Erythroblast (primary cell): ENCODE measurements around the gene ERMN.

ENCODE experiments used
- DNase-seq, 2 experiments: peaks; one replicate each; lab custom pipeline; 2025; lab: John Stamatoyannopoulos, UW
- GATA1 ChIP-seq: IDR thresholded peaks from 2 replicates; pipeline ENCODE4 v1.6.1; 2011; ENCODE audit warnings: low read depth, mild to moderate bottlenecking, control low read depth, low read length, moderate library complexity
- POLR2A ChIP-seq: IDR thresholded peaks from 2 replicates; pipeline ENCODE4 v1.6.1; 2011; ENCODE audit warnings: mild to moderate bottlenecking, low read length

ERMN gene

DNA sequence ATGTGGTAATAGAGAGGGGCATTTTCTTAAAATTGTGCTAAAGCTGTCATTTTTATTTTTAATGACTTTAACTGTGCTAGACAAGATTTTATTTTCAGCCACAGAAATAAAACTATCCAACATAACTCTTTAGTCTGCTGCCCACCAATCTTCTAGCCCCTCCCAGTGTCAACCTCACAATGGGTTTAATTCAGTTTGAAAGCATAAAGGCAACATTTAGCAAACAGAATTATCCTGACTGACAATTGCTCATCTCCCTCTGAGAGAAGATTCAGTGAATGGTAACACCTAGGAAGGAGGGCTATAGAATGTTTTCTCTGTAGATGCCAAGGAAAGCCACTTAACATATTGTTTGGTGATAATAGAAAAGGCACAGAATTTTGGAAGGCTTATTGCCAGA, 5.2 kb downstream of the ERMN start:
- no peak for DNase-seq
- TF ChIP-seq GATA1 (no peak), POLR2A (no peak)

GRCh38 chr2:157319795-157320194, 5.8 kb downstream of the ERMN start:
- DNase-seq, result no peak
- TF ChIP-seq POLR2A (no peak), GATA1 (no peak)

DNA sequence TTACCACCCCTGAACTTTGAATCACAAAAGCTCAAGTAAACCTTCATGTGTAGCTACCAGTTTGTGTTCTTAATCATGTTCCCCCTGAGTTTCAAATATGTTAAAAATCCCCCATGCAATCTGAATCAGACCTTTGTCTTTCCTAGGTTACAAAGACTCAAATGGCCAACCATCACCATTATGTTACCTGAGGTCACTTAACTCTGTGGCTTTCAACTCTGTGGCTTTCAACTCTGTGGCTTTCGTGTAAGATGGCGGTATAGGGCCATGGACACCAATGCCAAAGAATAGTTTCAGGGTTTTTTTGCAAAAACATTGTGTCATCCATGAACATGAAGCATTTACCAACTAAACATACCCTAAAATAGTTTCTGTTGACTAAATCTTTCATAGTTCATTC, 6.7 kb downstream of the ERMN start:
- DNase-seq, result no peak
- TF ChIP-seq GATA1 (no peak), POLR2A (no peak)

GRCh38 chr2:157315901-157316300, 9.7 kb downstream of the ERMN start:
- TF ChIP-seq POLR2A (no peak), GATA1 (no peak)
- no peak for DNase-seq

- TF ChIP-seq POLR2A, result no peak
- no peak for TF ChIP-seq GATA1
- no peak for DNase-seq
Measured at GRCh38 chr2:157312866-157313486, 12.6 kb downstream of the ERMN start.

- TF ChIP-seq GATA1 (no peak), POLR2A (no peak)
- no peak for DNase-seq
Measured at GRCh38 chr2:157311706-157312105, 13.9 kb downstream of the ERMN start.

DNA sequence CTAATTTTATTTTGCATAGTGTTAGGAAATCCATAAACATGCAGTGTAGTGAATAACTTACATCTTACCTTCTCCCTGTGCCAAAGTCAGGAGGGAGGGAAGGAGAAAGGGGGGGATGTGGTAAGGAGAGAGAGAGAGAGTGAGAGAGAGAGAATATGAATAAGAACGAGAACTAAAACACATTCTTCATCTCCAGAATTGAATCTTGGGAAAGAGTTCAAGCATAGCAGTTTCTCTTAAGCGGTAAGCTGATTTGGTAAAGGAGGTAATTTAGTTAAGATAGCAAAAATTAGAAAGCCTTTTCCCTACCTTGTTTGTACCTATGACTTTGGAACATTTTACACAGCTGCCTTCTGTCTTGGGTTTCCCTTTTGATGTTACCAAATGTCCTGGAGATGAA, 15.7 kb downstream of the ERMN start:
- TF ChIP-seq POLR2A, result no peak
- TF ChIP-seq GATA1, result no peak

GRCh38 chr2:157307021-157307420, 18.6 kb downstream of the ERMN start:
- no peak for DNase-seq
- TF ChIP-seq GATA1 (no peak), POLR2A (no peak)

More for the DNA sequence above, 15.7 kb downstream of the ERMN start:
- DNase-seq, result no peak

DNA sequence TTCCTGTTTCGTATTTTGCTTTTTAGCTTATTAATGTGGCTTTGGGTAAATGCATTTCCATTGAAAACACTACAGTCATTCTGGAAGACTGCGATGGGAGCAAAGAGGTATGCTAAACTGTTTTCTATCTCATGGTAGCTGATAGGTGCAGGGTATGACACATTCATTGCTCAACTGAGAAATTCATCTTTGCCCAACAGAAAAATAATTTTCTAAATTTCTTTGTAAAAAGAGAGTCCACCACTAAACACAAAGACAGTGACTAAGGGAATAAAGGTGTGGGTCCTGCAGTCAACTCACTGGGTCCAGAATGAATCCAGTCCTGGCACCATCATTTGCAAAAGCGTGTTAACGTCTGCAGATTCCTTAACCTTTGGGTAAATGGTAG, 19.9 kb downstream of the ERMN start:
- DNase-seq, result no peak
- TF ChIP-seq GATA1, result no peak

- TF ChIP-seq GATA1 (no peak), POLR2A (no peak)
Measured at GRCh38 chr2:157304811-157305722, 20.6 kb downstream of the ERMN start.

DNA sequence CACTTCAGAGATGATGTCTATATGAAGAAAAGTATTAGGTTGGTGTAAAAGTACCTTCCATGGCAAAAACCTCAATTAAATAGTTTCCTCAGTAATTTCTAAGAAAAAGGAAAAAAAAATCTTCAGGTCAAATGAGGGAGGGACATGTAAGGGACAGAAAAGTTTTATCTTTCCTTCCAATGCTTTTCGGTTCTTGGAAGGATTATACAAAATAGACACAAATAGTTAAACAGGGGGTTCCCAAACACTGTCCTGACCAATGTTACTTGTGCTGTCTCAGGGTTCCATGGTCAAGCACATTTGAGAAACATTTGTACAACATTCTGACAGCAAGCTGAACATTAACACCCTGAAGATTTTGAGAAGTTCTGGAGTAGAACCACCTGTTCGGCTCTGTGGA, 22.0 kb downstream of the ERMN start:
- TF ChIP-seq GATA1, result no peak
- no peak for TF ChIP-seq POLR2A
- DNase-seq, result no peak

More at GRCh38 chr2:157304811-157305722, 20.6 kb downstream of the ERMN start:
- no peak for DNase-seq

- DNase-seq, result peak; percentile 53 to 80
- no peak for TF ChIP-seq POLR2A
- TF ChIP-seq GATA1, result no peak
Measured at GRCh38 chr2:157302492-157303099, 23.0 kb downstream of the ERMN start.

- DNase-seq, result no peak
- TF ChIP-seq POLR2A, result no peak
- TF ChIP-seq GATA1, result no peak
Measured at GRCh38 chr2:157301307-157301706, 24.3 kb downstream of the ERMN start.

DNA sequence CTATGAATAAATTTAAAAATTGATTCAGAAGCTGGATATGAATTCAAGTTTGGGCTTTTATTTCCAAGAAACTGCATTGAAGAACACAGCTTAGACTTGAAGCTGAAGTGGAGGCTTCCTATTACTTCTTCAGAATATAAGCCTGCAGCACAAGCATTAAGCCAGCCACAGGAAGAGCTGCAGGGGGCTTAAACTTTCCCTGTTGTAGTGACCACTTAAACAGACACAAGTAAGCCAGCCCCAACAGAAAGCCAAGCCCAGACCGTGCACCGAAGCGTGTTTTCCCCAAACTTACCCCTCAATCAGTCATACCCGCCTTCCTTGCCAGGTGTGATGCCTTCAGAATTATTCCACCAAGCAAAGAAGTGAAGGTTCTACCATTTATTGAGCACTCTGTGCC, 28.7 kb downstream of the ERMN start:
- TF ChIP-seq POLR2A, result no peak
- TF ChIP-seq GATA1, result no peak

More for the DNA sequence above, 28.7 kb downstream of the ERMN start:
- no peak for DNase-seq
